ENCODE data around the gene NPSR1.

The NPSR1 gene

GRCh38 chr7:34748728-34749089, 90.7 kb downstream of the NPSR1 start:
- Histone ChIP-seq H3K27me3 (replicated peaks; ENCODE audit: control insufficient read depth, insufficient read depth, low read length) (no peaks in the 10 kb centered on the region), H3K4me1 (ENCODE audit: control insufficient read depth, insufficient read depth, low read length) (peaks cover 3% of the 10 kb centered on the region), H3K36me3 (ENCODE audit: control insufficient read depth, insufficient read depth, low read length, severe bottlenecking) (no peaks in the 10 kb centered on the region), H3K9me3 (ENCODE audit: control insufficient read depth, low read length) (no peaks in the 10 kb centered on the region), H3K9ac (ENCODE audit: low read length) (no peak overlapping the region), H3K4me3 (ENCODE audit: low read length) (no peak overlapping the region)
- DNase-seq (ENCODE audit: low read depth), result no peak

GRCh38 chr7:34749446-34749845, 91.4 kb downstream of the NPSR1 start:
- no peaks in the 10 kb centered on the region for H3K27me3 ChIP-seq (replicated peaks; ENCODE audit: control insufficient read depth, insufficient read depth, low read length)
- H3K4me3 ChIP-seq (ENCODE audit: low read length), result no peak overlapping the region
- H3K36me3 ChIP-seq (ENCODE audit: control insufficient read depth, insufficient read depth, low read length, severe bottlenecking), result no peaks in the 10 kb centered on the region
- peaks cover 3% of the 10 kb centered on the region for H3K4me1 ChIP-seq (ENCODE audit: control insufficient read depth, insufficient read depth, low read length)
- DNase-seq (ENCODE audit: low read depth), result no peak
- no peaks in the 10 kb centered on the region for H3K9me3 ChIP-seq (ENCODE audit: control insufficient read depth, low read length)
- no peak overlapping the region for H3K9ac ChIP-seq (ENCODE audit: low read length)

- Histone ChIP-seq H3K27me3 (replicated peaks; ENCODE audit: control insufficient read depth, insufficient read depth, low read length) (no peaks in the 10 kb centered on the region), H3K4me3 (ENCODE audit: low read length) (no peak overlapping the region), H3K9me3 (ENCODE audit: control insufficient read depth, low read length) (no peaks in the 10 kb centered on the region), H3K9ac (ENCODE audit: low read length) (no peak overlapping the region), H3K36me3 (ENCODE audit: control insufficient read depth, insufficient read depth, low read length, severe bottlenecking) (no peaks in the 10 kb centered on the region), H3K4me1 (ENCODE audit: control insufficient read depth, insufficient read depth, low read length) (peaks cover 3% of the 10 kb centered on the region)
- no peak for DNase-seq (ENCODE audit: low read depth)
Observed at GRCh38 chr7:34750209-34750608, 92.2 kb downstream of the NPSR1 start.

- no peaks in the 10 kb centered on the region for H3K9me3 ChIP-seq (ENCODE audit: control insufficient read depth, low read length)
- no peak for DNase-seq (ENCODE audit: low read depth)
- H3K36me3 ChIP-seq (ENCODE audit: control insufficient read depth, insufficient read depth, low read length, severe bottlenecking), result no peaks in the 10 kb centered on the region
- peaks cover 3% of the 10 kb centered on the region for H3K4me1 ChIP-seq (ENCODE audit: control insufficient read depth, insufficient read depth, low read length)
- no peak overlapping the region for H3K4me3 ChIP-seq (ENCODE audit: low read length)
- H3K27me3 ChIP-seq (replicated peaks; ENCODE audit: control insufficient read depth, insufficient read depth, low read length), result no peaks in the 10 kb centered on the region
- H3K9ac ChIP-seq (ENCODE audit: low read length), result no peak overlapping the region
Observed at GRCh38 chr7:34750636-34751035, 92.6 kb downstream of the NPSR1 start.

GRCh38 chr7:34751725-34752643, 94.0 kb downstream of the NPSR1 start:
- DNase-seq (ENCODE audit: low read depth), result no peak
- Histone ChIP-seq H3K27me3 (replicated peaks; ENCODE audit: control insufficient read depth, insufficient read depth, low read length) (no peaks in the 10 kb centered on the region), H3K9me3 (ENCODE audit: control insufficient read depth, low read length) (no peaks in the 10 kb centered on the region), H3K4me1 (ENCODE audit: control insufficient read depth, insufficient read depth, low read length) (peaks cover 7% of the 10 kb centered on the region), H3K9ac (ENCODE audit: low read length) (no peak overlapping the region), H3K36me3 (ENCODE audit: control insufficient read depth, insufficient read depth, low read length, severe bottlenecking) (no peaks in the 10 kb centered on the region), H3K4me3 (ENCODE audit: low read length) (no peak overlapping the region)

GRCh38 chr7:34752929-34753328, 94.9 kb downstream of the NPSR1 start:
- no peaks in the 10 kb centered on the region for H3K27me3 ChIP-seq (replicated peaks; ENCODE audit: control insufficient read depth, insufficient read depth, low read length)
- H3K36me3 ChIP-seq (ENCODE audit: control insufficient read depth, insufficient read depth, low read length, severe bottlenecking), result no peaks in the 10 kb centered on the region
- no peak overlapping the region for H3K9ac ChIP-seq (ENCODE audit: low read length)
- no peaks in the 10 kb centered on the region for H3K9me3 ChIP-seq (ENCODE audit: control insufficient read depth, low read length)
- DNase-seq (ENCODE audit: low read depth), result no peak
- peaks cover 10% of the 10 kb centered on the region for H3K4me1 ChIP-seq (ENCODE audit: control insufficient read depth, insufficient read depth, low read length)
- H3K4me3 ChIP-seq (ENCODE audit: low read length), result no peak overlapping the region

- H3K4me3 ChIP-seq (ENCODE audit: low read length), result no peak overlapping the region
- peaks cover 12% of the 10 kb centered on the region for H3K4me1 ChIP-seq (ENCODE audit: control insufficient read depth, insufficient read depth, low read length)
- H3K9me3 ChIP-seq (ENCODE audit: control insufficient read depth, low read length), result no peaks in the 10 kb centered on the region
- DNase-seq (ENCODE audit: low read depth), result no peak
- no peak overlapping the region for H3K9ac ChIP-seq (ENCODE audit: low read length)
- no peaks in the 10 kb centered on the region for H3K27me3 ChIP-seq (replicated peaks; ENCODE audit: control insufficient read depth, insufficient read depth, low read length)
- H3K36me3 ChIP-seq (ENCODE audit: control insufficient read depth, insufficient read depth, low read length, severe bottlenecking), result no peaks in the 10 kb centered on the region
Observed at GRCh38 chr7:34755008-34755407, 97.0 kb downstream of the NPSR1 start.

- peak; percentile 24 for DNase-seq (ENCODE audit: low read depth)
- Histone ChIP-seq H3K27me3 (replicated peaks; ENCODE audit: control insufficient read depth, insufficient read depth, low read length) (no peaks in the 10 kb centered on the region), H3K9ac (ENCODE audit: low read length) (no peak overlapping the region), H3K4me3 (ENCODE audit: low read length) (no peak overlapping the region), H3K36me3 (ENCODE audit: control insufficient read depth, insufficient read depth, low read length, severe bottlenecking) (no peaks in the 10 kb centered on the region), H3K9me3 (ENCODE audit: control insufficient read depth, low read length) (no peaks in the 10 kb centered on the region), H3K4me1 (ENCODE audit: control insufficient read depth, insufficient read depth, low read length) (peaks cover 22% of the 10 kb centered on the region)
Observed at GRCh38 chr7:34756025-34756437, 98.0 kb downstream of the NPSR1 start.

- Histone ChIP-seq H3K36me3 (ENCODE audit: control insufficient read depth, insufficient read depth, low read length, severe bottlenecking) (no peaks in the 10 kb centered on the region), H3K9me3 (ENCODE audit: control insufficient read depth, low read length) (no peaks in the 10 kb centered on the region), H3K4me3 (ENCODE audit: low read length) (no peak overlapping the region), H3K27me3 (replicated peaks; ENCODE audit: control insufficient read depth, insufficient read depth, low read length) (no peaks in the 10 kb centered on the region), H3K4me1 (ENCODE audit: control insufficient read depth, insufficient read depth, low read length) (peaks cover 29% of the 10 kb centered on the region), H3K9ac (ENCODE audit: low read length) (no peak overlapping the region)
- DNase-seq (ENCODE audit: low read depth), result no peak
Observed at GRCh38 chr7:34756691-34757090, 98.7 kb downstream of the NPSR1 start.

- no peak overlapping the region for H3K4me3 ChIP-seq (ENCODE audit: low read length)
Observed at GRCh38 chr7:34757570-34758110, 99.6 kb downstream of the NPSR1 start.

GRCh38 chr7:34758111-34758601, 100.1 kb downstream of the NPSR1 start:
- Histone ChIP-seq H3K9me3 (ENCODE audit: control insufficient read depth, low read length) (no peaks in the 10 kb centered on the region), H3K4me1 (ENCODE audit: control insufficient read depth, insufficient read depth, low read length) (peaks cover 43% of the 10 kb centered on the region), H3K27me3 (replicated peaks; ENCODE audit: control insufficient read depth, insufficient read depth, low read length) (no peaks in the 10 kb centered on the region), H3K9ac (ENCODE audit: low read length) (no peak overlapping the region), H3K4me3 (ENCODE audit: low read length) (no peak overlapping the region), H3K36me3 (ENCODE audit: control insufficient read depth, insufficient read depth, low read length, severe bottlenecking) (no peaks in the 10 kb centered on the region)
- DNase-seq (ENCODE audit: low read depth), result no peak

More at GRCh38 chr7:34757570-34758110, 99.6 kb downstream of the NPSR1 start:
- Histone ChIP-seq H3K36me3 (ENCODE audit: control insufficient read depth, insufficient read depth, low read length, severe bottlenecking) (no peaks in the 10 kb centered on the region), H3K4me1 (ENCODE audit: control insufficient read depth, insufficient read depth, low read length) (peaks cover 38% of the 10 kb centered on the region), H3K27me3 (replicated peaks; ENCODE audit: control insufficient read depth, insufficient read depth, low read length) (no peaks in the 10 kb centered on the region), H3K9ac (ENCODE audit: low read length) (no peak overlapping the region), H3K9me3 (ENCODE audit: control insufficient read depth, low read length) (no peaks in the 10 kb centered on the region)
- no peak for DNase-seq (ENCODE audit: low read depth)
